K562 (cell line): ENCODE data around the gene PVALEF. TPM values are rescaled to one million over a fixed set of nuclear protein-coding genes. Genes with fewer than 3 reads are reported as not detected.

ENCODE experiments used
- ATAC-seq: fragments of 200-7000 bp; cut with Tn5 transposase; 3 replicates; pipeline ENCODE4 v1.9.1; 2020; ENCODE audit warnings: moderate library complexity
- BruUV-seq: library from RNA; stranded (reverse); fragments of 400-500 nt; replicated peaks from 2 replicates; lab custom pipeline; 2021; lab: Mats Ljungman, UMichigan
- CTCF ChIA-PET: fragments of 300-600 bp; formaldehyde crosslinking; extraction: SDS; loops from one replicate; lab custom pipeline; 2021; ENCODE audit warnings: low intra/inter-chr PET ratio; lab: Yijun Ruan, JAX
- POLR2A ChIA-PET: fragments of 300-600, 350-650 bp; sonication (Branson Sonifier 250); formaldehyde crosslinking; extraction: SDS; loops from one replicate; lab custom pipeline; 2021; ENCODE audit warnings: antibody characterized with exemption, inconsistent platforms; lab: Yijun Ruan, JAX
- DNase-seq, 4 experiments: peaks; one replicate each; pipeline versions ENCODE4 v3.0.0 to v3.0.0-alpha.2; 2011 to 2018; ENCODE audit warnings: low spot score in 3 of 4, mixed read lengths in 3 of 4; ENCODE audit errors: extremely low read depth in 1 of 4
- FAIRE-seq: peaks from 2 replicates; lab custom pipeline; 2011; peaks lifted over from hg19 to GRCh38; lab: Jason Lieb, UNC
- H2AFZ ChIP-seq: 2 replicates; pipeline ENCODE4 v1.6.0; 2011; ENCODE audit warnings: low read depth, low read length, control low read depth, inconsistent platforms
- H3K27ac ChIP-seq: fragments of 200-600 bp; 3 replicates; pipeline ENCODE4 v1.8.0; 2011; ENCODE audit warnings: low read depth, mild to moderate bottlenecking, control low read depth, inconsistent platforms, low read length, moderate library complexity, mixed read lengths; ENCODE audit errors: extremely low read depth
- H3K27me3 ChIP-seq, 2 experiments: fragments of 300-600 bp in 1 of 2; 2 replicates in 1 of 2; 3 replicates in 1 of 2; pipeline versions ENCODE4 v1.6.0 to v1.8.0; 2011; ENCODE audit warnings: inconsistent platforms in 2 of 2, low read length in 2 of 2, mild to moderate bottlenecking in 1 of 2, mixed read lengths in 1 of 2, moderate library complexity in 1 of 2; ENCODE audit not compliant: control insufficient read depth in 2 of 2, insufficient read depth in 2 of 2
- H3K36me3 ChIP-seq: fragments of 300-600 bp; 3 replicates; pipeline ENCODE4 v1.8.0; 2011; ENCODE audit warnings: mild to moderate bottlenecking, low read length, inconsistent platforms; ENCODE audit not compliant: control insufficient read depth, insufficient read depth
- H3K4me1 ChIP-seq, 2 experiments: fragments of 200-600 bp in 1 of 2; replicated peaks in 1 of 2; 2 replicates in 1 of 2; 3 replicates in 1 of 2; pipeline versions ENCODE4 v1.5.1 to v1.8.0; 2011; ENCODE audit warnings: inconsistent platforms in 2 of 2, low read length in 2 of 2, mild to moderate bottlenecking in 1 of 2, mixed read lengths in 1 of 2, moderate library complexity in 1 of 2; ENCODE audit not compliant: control insufficient read depth in 2 of 2, insufficient read depth in 2 of 2
- H3K4me2 ChIP-seq: 2 replicates; pipeline ENCODE4 v1.6.1; 2011; ENCODE audit warnings: low read length, control low read depth, inconsistent platforms, mixed read lengths; ENCODE audit not compliant: insufficient read depth
- H3K4me3 ChIP-seq: fragments of 200-600 bp; sonication (generic), shearing (Covaris generic); 2 replicates; pipeline ENCODE4 v1.5.1; 2016; ENCODE audit warnings: control low read depth, inconsistent platforms
- H3K79me2 ChIP-seq: fragments of 200-600 bp; 3 replicates; pipeline ENCODE4 v1.8.0; 2011; ENCODE audit warnings: low read length, inconsistent platforms; ENCODE audit not compliant: control insufficient read depth, insufficient read depth
- H3K9ac ChIP-seq, 2 experiments: 2 replicates each; pipeline versions ENCODE4 v1.6.0 to v1.6.1; 2011; ENCODE audit warnings: low read depth in 2 of 2, low read length in 2 of 2, control low read depth in 1 of 2, inconsistent platforms in 1 of 2, mild to moderate bottlenecking in 1 of 2, mixed read lengths in 1 of 2; ENCODE audit not compliant: insufficient read depth in 1 of 2
- H3K9me1 ChIP-seq: one replicate; pipeline ENCODE4 v1.6.0; 2011; ENCODE audit warnings: inconsistent platforms, mild to moderate bottlenecking, low read length, moderate library complexity; ENCODE audit not compliant: control insufficient read depth, insufficient read depth
- H3K9me3 ChIP-seq: replicated peaks from 2 replicates; pipeline ENCODE4 v1.5.1; 2011; ENCODE audit warnings: low read depth, low read length, inconsistent platforms; ENCODE audit not compliant: control insufficient read depth, insufficient read depth
- H4K20me1 ChIP-seq: replicated peaks from 2 replicates; pipeline ENCODE4 v1.6.1; 2011; ENCODE audit warnings: low read length, inconsistent platforms, mixed read lengths; ENCODE audit not compliant: control insufficient read depth, insufficient read depth
- EP400 ChIP-seq: fragments of 450-650 bp; IDR thresholded peaks from 2 replicates; pipeline ENCODE4 v1.6.1; 2017; ENCODE audit warnings: antibody characterized with exemption, mild to moderate bottlenecking, moderate library complexity
- HSF4 ChIP-seq: fragments of 250-450 bp; sonication (Bioruptor Pico); IDR thresholded peaks from 2 replicates; pipeline ENCODE4 v2.1.2; 2022; ENCODE audit warnings: mild to moderate bottlenecking, moderate library complexity, borderline replicate concordance
- IRF2 ChIP-seq: sonication (generic); formaldehyde crosslinking; IDR thresholded peaks from 2 replicates; pipeline ENCODE4 v1.8.1; 2022; ENCODE audit warnings: mild to moderate bottlenecking, missing genetic modification reagents
- NR2C1 ChIP-seq, 2 experiments: fragments of 450-650 bp; IDR thresholded peaks; 2 replicates each; pipeline ENCODE4 v1.6.1; 2017; ENCODE audit warnings: mild to moderate bottlenecking in 2 of 2, antibody characterized with exemption in 1 of 2, inconsistent platforms in 1 of 2, missing compliant biosample characterization in 1 of 2, missing genetic modification characterization in 1 of 2
- SETDB1 ChIP-seq: IDR thresholded peaks from one replicate; pipeline ENCODE4 v1.6.1; 2012; ENCODE audit warnings: low read length, control low read depth, inconsistent platforms
- STAT5A ChIP-seq: IDR thresholded peaks from 2 replicates; pipeline ENCODE4 v1.6.1; 2012; ENCODE audit warnings: low read length, inconsistent platforms, borderline replicate concordance
- TCFL5 ChIP-seq: fragments of 250-450 bp; sonication (Bioruptor Pico); conservative IDR thresholded peaks from 2 replicates; pipeline ENCODE4 v1.6.1; 2021; ENCODE audit warnings: mild to moderate bottlenecking, moderate library complexity, matching md5 sums
- ZNF12 ChIP-seq: sonication (generic); formaldehyde crosslinking; IDR thresholded peaks from 2 replicates; pipeline ENCODE4 v1.4.0; 2020; ENCODE audit warnings: mild to moderate bottlenecking, missing genetic modification reagents
- ZNF3 ChIP-seq: fragments of 250-450 bp; sonication (Bioruptor Pico); IDR thresholded peaks from 2 replicates; pipeline ENCODE4 v1.5.0; 2021; ENCODE audit warnings: mild to moderate bottlenecking, moderate library complexity
- ZNF830 ChIP-seq: fragments of 250-450 bp; sonication (Bioruptor Pico); IDR thresholded peaks from 2 replicates; pipeline ENCODE4 v1.5.0; 2021; ENCODE audit warnings: mild to moderate bottlenecking
- ZSCAN29 ChIP-seq: fragments of 450-650 bp; IDR thresholded peaks from 2 replicates; pipeline ENCODE4 v1.6.1; 2017
- WGBS: fragments of 100-300 bp; shearing (Covaris generic); methylation state at CpG from one replicate; pipeline ENCODE4 v1.1.6; 2016; ENCODE audit warnings: low coverage, mixed read lengths; ENCODE audit not compliant: insufficient coverage; ENCODE audit errors: missing lambda C conversion rate; 5-methylcytosine and 5-hydroxymethylcytosine counted together
- in situ Hi-C: fragments of 300-500 bp; cut with MboI; formaldehyde crosslinking; loops from 4 replicates; pipeline ENCODE4 v1.15.0; 2018; ENCODE audit warnings: inconsistent platforms, mixed read lengths
- intact Hi-C: fragments of 100-400 bp; cut with micrococcal nuclease; formaldehyde crosslinking; loops from 2 replicates; pipeline ENCODE4 v1.14.2; 2022
- polyA plus RNA-seq, 8 experiments: library from polyadenylated mRNA; depleted of rRNA in 4 of 8; stranded (reverse) in 5 of 8; unstranded in 3 of 8; fragments of >200 nt; fragmentation: Nextera tagmentation in 2 of 8; fragmentation: Illumina TruSeq in 1 of 8; extraction: Ambion mirVana in 2 of 8; extraction: Trizol in 1 of 8; gene quantifications; 2 replicates each; pipeline versions ENCODE4 v1.2.1 to v1.2.3, GENCODE V29; 2011 to 2014; ENCODE audit warnings: inconsistent platforms in 1 of 8, missing spikeins in 1 of 8
- total RNA-seq, 7 experiments: library from RNA; depleted of rRNA in 6 of 7; stranded (reverse); fragments of >200 nt in 6 of 7; fragmentation: Illumina TruSeq in 2 of 7; extraction: Trizol in 2 of 7; gene quantifications; 2 replicates each; pipeline versions ENCODE4 v1.2.1 to v1.2.3, GENCODE V29; 2011 to 2021; ENCODE audit warnings: low replicate concordance in 1 of 7
- TF ChIP-seq, protein P1 (sequence below), 3 experiments: IDR thresholded peaks in 2 of 3; conservative IDR thresholded peaks in 1 of 3; 2 replicates each; pipeline ENCODE4 v1.5.1; 2011 to 2012; ENCODE audit warnings: low read length in 3 of 3, mild to moderate bottlenecking in 3 of 3, control low read depth in 2 of 3, improper control_type of control experiment in 1 of 3, inconsistent platforms in 1 of 3, low read depth in 1 of 3, mixed read lengths in 1 of 3, moderate library complexity in 1 of 3; ENCODE audit not compliant: insufficient read depth in 2 of 3

PVALEF gene
- total and polyA plus RNA-seq, 9 of the 15 experiments (the other 6 are each of a cell fraction or from before 2014, with no cell fraction given) = not detected

DNA sequence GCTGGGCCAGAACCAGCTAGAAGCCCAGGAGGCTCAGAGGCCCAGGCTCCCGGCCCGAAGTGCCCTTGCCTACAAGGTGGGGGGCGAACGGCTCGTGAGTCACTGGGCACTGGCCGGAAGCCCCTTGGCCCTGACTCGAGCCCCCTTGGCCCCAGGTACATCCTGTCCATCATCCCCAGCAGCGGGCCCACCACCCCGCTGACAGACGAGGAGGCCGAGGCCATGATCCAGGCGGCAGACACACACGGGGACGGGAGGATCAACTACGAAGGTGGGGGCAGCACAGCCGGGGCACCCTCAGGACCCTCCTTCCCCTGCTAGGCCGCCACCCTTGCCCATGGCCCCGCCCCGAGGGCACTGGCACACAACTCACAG is 16.5 kb downstream of the PVALEF start (continued):
- TF ChIP-seq ZNF12 (CRISPR knock-in tag) = no peak

DNA sequence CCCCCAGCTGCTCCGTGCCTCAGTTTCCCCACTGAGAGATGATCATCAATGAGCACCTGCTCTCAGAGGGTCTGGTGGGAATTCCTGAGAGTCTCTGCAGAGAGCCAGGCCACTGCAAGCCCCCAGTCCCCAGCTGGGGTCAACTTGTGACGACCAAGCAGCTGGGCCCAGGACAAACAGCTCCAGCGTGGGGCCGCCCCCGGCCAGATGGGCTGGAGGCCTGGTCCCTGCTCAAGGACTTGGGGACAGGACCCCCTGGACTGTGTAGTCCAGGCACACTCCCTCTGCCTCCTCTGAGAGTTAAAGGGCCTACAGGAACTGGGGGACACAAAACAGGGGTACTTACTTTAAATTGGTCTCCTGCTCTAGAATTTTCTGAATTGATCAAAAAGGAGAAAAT is 17.3 kb downstream of the PVALEF start:
- H3K79me2 ChIP-seq = no peaks in the 10 kb centered on the region
- H3K4me2 ChIP-seq = no peak overlapping the region
- peaks cover 0 to 57% of the 10 kb centered on the region in 2 experiments; a peak in 2 of 5 replicates for H3K4me1 ChIP-seq
- no peaks in the 10 kb centered on the region; the same call in 1 of the 2 replicates for H4K20me1 ChIP-seq
- 30% methylated on average over 5 of the region's 5 CpGs for WGBS
- BruUV-seq = no TSS peak
- CTCF ChIA-PET = no interaction called here
- DNase-seq = no peak
- no peak for ATAC-seq
- no peak overlapping the region for H3K9ac ChIP-seq
- H2AFZ ChIP-seq = no peak overlapping the region
- H3K27ac ChIP-seq = no peak overlapping the region
- no peaks in the 10 kb centered on the region for H3K9me3 ChIP-seq
- no peak overlapping the region for H3K4me3 ChIP-seq
- no peaks in the 10 kb centered on the region for H3K9me1 ChIP-seq
- TF ChIP-seq STAT5A (no peak), HSF4 (CRISPR knock-in tag) (no peak), NR2C1 (IDR thresholded peaks at IDR 0.05) (no peak), NR2C1 (tag; IDR thresholded peaks at IDR 0.05) (no peak), SETDB1 (no peak), TCFL5 (CRISPR knock-in tag) (no peak), ZNF830 (CRISPR knock-in tag) (no peak), IRF2 (no peak), ZNF3 (no peak), ZSCAN29 (no peak), EP400 (no peak)
- TF ChIP-seq, protein P1, sequence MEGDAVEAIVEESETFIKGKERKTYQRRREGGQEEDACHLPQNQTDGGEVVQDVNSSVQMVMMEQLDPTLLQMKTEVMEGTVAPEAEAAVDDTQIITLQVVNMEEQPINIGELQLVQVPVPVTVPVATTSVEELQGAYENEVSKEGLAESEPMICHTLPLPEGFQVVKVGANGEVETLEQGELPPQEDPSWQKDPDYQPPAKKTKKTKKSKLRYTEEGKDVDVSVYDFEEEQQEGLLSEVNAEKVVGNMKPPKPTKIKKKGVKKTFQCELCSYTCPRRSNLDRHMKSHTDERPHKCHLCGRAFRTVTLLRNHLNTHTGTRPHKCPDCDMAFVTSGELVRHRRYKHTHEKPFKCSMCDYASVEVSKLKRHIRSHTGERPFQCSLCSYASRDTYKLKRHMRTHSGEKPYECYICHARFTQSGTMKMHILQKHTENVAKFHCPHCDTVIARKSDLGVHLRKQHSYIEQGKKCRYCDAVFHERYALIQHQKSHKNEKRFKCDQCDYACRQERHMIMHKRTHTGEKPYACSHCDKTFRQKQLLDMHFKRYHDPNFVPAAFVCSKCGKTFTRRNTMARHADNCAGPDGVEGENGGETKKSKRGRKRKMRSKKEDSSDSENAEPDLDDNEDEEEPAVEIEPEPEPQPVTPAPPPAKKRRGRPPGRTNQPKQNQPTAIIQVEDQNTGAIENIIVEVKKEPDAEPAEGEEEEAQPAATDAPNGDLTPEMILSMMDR (IDR thresholded peaks at IDR 0.05 in 2 of 3, conservative IDR thresholded peaks at IDR 0.05 in 1 of 3; ENCODE audit: insufficient read depth in 2 of 3, low read depth in 1 of 3, low read length in 3 of 3) = no peak
- H3K27me3 ChIP-seq = peaks cover 16 to 58% of the 10 kb centered on the region in 2 experiments; a peak in 4 of 5 replicates
- intact Hi-C loops = no loop called here
- FAIRE-seq = no peak
- POLR2A ChIA-PET = interaction anchor here (0.8 kb wide), 1 partner anchor 10 kb away, joined by 3 read pairs; no protein-coding TSS in a partner anchor
- in situ Hi-C loops = no loop called here
- H3K36me3 ChIP-seq = no peaks in the 10 kb centered on the region
